Eye (tissue), 1 donor: ENCODE results near the gene QKI.

Source experiments
- DNase-seq: peaks from one replicate; pipeline ENCODE4 v3.0.0-alpha.2; 2015

QKI gene

GRCh38 chr6:163491737-163492300 is 77.3 kb downstream of the QKI start:
- DNase-seq: peak; percentile 63

- no peak for DNase-seq
These were observed 79.8 kb downstream of the QKI start for GRCh38 chr6:163494279-163494727.

GRCh38 chr6:163496205-163496604 is 81.7 kb downstream of the QKI start:
- no peak for DNase-seq

GRCh38 chr6:163500105-163500504 is 85.6 kb downstream of the QKI start:
- no peak for DNase-seq

GRCh38 chr6:163501026-163501425 is 86.5 kb downstream of the QKI start:
- no peak for DNase-seq

- DNase-seq: no peak
These were observed 86.9 kb downstream of the QKI start for GRCh38 chr6:163501439-163501838.

- DNase-seq: no peak
These were observed 90.6 kb downstream of the QKI start for GRCh38 chr6:163504984-163505640.

GRCh38 chr6:163507965-163508364 is 93.4 kb downstream of the QKI start:
- peak; percentile 25 for DNase-seq

GRCh38 chr6:163513003-163513402 is 98.5 kb downstream of the QKI start:
- no peak for DNase-seq

GRCh38 chr6:163513570-163514166 is 99.2 kb downstream of the QKI start:
- no peak for DNase-seq

GRCh38 chr6:163516908-163517307 is 102.4 kb downstream of the QKI start:
- no peak for DNase-seq

GRCh38 chr6:163520956-163521355 is 106.4 kb downstream of the QKI start:
- no peak for DNase-seq

- DNase-seq: no peak
These were observed 107.5 kb downstream of the QKI start for GRCh38 chr6:163522033-163522432.

- DNase-seq: no peak
These were observed 111.4 kb downstream of the QKI start for GRCh38 chr6:163525926-163526325.

GRCh38 chr6:163526346-163526745 is 111.8 kb downstream of the QKI start:
- no peak for DNase-seq

GRCh38 chr6:163527291-163527690 is 112.8 kb downstream of the QKI start:
- no peak for DNase-seq

GRCh38 chr6:163529605-163530004 is 115.1 kb downstream of the QKI start:
- DNase-seq: peak; percentile 35

GRCh38 chr6:163530406-163530805 is 115.9 kb downstream of the QKI start:
- no peak for DNase-seq

GRCh38 chr6:163531122-163531521 is 116.6 kb downstream of the QKI start:
- DNase-seq: no peak

GRCh38 chr6:163532526-163533078 is 118.1 kb downstream of the QKI start:
- no peak for DNase-seq

GRCh38 chr6:163533443-163533842 is 118.9 kb downstream of the QKI start:
- DNase-seq: peak; percentile 27

GRCh38 chr6:163536770-163537169 is 122.3 kb downstream of the QKI start:
- DNase-seq: no peak

- DNase-seq: no peak
These were observed 123.8 kb downstream of the QKI start for GRCh38 chr6:163538331-163538730.

GRCh38 chr6:163539101-163539762 is 124.7 kb downstream of the QKI start:
- no peak for DNase-seq
